Uterus (tissue), 4 donors: ENCODE results near the gene SLITRK2. TPM values are rescaled to one million over a fixed set of nuclear protein-coding genes. Genes with fewer than 3 reads are reported as not detected.

ENCODE experiments used
- DNase-seq, 2 donors: peaks; one replicate each; pipeline ENCODE4 v3.0.0-alpha.2; 2019 to 2020
- H3K27ac ChIP-seq, 2 donors: fragments of 200-600 bp; sonication (generic); 1 replicate in 1 of 2; 2 replicates in 1 of 2; pipeline ENCODE4 v1.5.1; 2016 to 2018
- H3K27me3 ChIP-seq, 2 donors: fragments of 200-600 bp; sonication (generic); one replicate each; pipeline ENCODE4 v1.5.1; 2018 to 2019; ENCODE audit warnings: control low read depth in 1 of 2
- H3K36me3 ChIP-seq, 2 donors: fragments of 200-600 bp; sonication (generic); one replicate each; pipeline ENCODE4 v1.5.1; 2019; ENCODE audit warnings: control low read depth in 1 of 2
- H3K4me1 ChIP-seq, 2 donors: fragments of 200-600 bp; sonication (generic); one replicate each; pipeline ENCODE4 v1.5.1; 2018 to 2019; ENCODE audit warnings: control low read depth in 1 of 2
- H3K4me3 ChIP-seq, 2 donors: fragments of 200-600 bp; sonication (generic); 1 replicate in 1 of 2; 2 replicates in 1 of 2; pipeline ENCODE4 v1.5.1; 2018 to 2019; ENCODE audit warnings: mild to moderate bottlenecking in 1 of 2
- H3K9me3 ChIP-seq, 2 donors: fragments of 200-600 bp; sonication (generic); one replicate each; pipeline ENCODE4 v1.5.1; 2019; ENCODE audit warnings: control low read depth in 1 of 2
- POLR2A ChIP-seq, 2 donors: fragments of 450-650 bp; IDR thresholded peaks; one replicate each; pipeline ENCODE4 v1.6.1; 2016; ENCODE audit warnings: antibody characterized with exemption in 2 of 2, mild to moderate bottlenecking in 1 of 2, moderate library complexity in 1 of 2
- intact Hi-C: fragments of 100-400 bp; cut with DNase I; formaldehyde crosslinking; loops from one replicate; pipeline ENCODE4 v1.15.1; 2023; ENCODE audit warnings: low total_unique reads
- total RNA-seq, 4 donors: library from RNA; depleted of rRNA in 3 of 4; stranded (reverse); fragments of >200 nt in 3 of 4; gene quantifications; one replicate each; pipeline versions ENCODE4 v1.1.0 to v1.2.4, GENCODE V29; 2014 to 2023
- TF ChIP-seq, protein P1 (sequence below), 4 experiments: fragments of 200-600 bp in 2 of 4; fragments of 450-650 bp in 2 of 4; sonication (generic) in 2 of 4; IDR thresholded peaks; one replicate each; pipeline ENCODE4 v1.5.1; 2016 to 2019; ENCODE audit warnings: antibody characterized with exemption in 4 of 4, mild to moderate bottlenecking in 2 of 4, moderate library complexity in 1 of 4
- donor health status: DM: yes; HTN: yes; CAD: no.

The SLITRK2 gene
- total RNA-seq, 4 donors from 2014 or later: 0.37 to 2.1 (median 0.59) TPM; not detected in 1

- no peak overlapping the region for H3K4me3 ChIP-seq
- no peaks in the 10 kb centered on the region for H3K27me3 ChIP-seq
- intact Hi-C loops: no loop called here
- no peak for DNase-seq
- no peak overlapping the region for H3K27ac ChIP-seq
- no peaks in the 10 kb centered on the region for H3K36me3 ChIP-seq
- TF ChIP-seq POLR2A (IDR thresholded peaks at IDR 0.05): no peak
- TF ChIP-seq, protein P1, sequence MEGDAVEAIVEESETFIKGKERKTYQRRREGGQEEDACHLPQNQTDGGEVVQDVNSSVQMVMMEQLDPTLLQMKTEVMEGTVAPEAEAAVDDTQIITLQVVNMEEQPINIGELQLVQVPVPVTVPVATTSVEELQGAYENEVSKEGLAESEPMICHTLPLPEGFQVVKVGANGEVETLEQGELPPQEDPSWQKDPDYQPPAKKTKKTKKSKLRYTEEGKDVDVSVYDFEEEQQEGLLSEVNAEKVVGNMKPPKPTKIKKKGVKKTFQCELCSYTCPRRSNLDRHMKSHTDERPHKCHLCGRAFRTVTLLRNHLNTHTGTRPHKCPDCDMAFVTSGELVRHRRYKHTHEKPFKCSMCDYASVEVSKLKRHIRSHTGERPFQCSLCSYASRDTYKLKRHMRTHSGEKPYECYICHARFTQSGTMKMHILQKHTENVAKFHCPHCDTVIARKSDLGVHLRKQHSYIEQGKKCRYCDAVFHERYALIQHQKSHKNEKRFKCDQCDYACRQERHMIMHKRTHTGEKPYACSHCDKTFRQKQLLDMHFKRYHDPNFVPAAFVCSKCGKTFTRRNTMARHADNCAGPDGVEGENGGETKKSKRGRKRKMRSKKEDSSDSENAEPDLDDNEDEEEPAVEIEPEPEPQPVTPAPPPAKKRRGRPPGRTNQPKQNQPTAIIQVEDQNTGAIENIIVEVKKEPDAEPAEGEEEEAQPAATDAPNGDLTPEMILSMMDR (IDR thresholded peaks at IDR 0.05): no peak
- no peaks in the 10 kb centered on the region for H3K4me1 ChIP-seq
- no peaks in the 10 kb centered on the region for H3K9me3 ChIP-seq
These were observed 22.9 kb downstream of the SLITRK2 start for GRCh38 chrX:145840531-145840930.

DNA sequence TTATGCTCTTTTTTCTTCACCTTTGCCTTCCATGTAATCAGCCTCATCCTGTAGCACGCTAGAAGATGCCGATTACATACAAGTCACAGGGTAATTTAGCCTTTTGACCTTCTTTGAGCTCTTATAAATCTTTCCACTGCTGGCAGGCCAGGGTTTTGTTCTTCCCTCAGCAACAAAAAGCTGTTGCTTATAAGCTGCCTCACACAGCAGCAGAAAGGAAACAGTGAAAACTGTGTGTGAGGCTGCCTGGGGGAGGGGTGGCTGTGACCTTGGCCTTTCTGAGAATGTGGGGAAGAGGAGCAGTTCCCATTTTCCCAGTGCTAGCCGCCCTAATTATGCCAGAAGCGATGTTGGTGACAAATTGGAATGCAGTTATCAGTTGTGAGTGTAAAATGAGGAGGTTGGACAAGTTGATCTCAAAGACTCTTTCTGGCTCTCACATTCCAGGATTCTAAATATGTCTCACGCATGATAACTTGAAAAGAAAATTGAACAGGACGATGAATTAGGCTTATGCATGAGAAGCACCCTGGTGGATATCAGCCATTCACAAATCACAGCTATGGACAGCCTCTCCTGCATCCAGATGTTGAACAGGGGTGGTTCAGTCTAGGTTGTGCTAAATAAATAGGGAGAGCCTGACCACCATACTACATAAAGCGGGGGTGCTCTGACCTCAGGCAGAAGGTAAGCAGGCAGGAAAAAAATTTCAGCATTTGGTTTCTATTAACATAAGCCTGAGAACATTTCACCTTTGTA is 25.7 kb downstream of the SLITRK2 start:
- no peaks in the 10 kb centered on the region for H3K27me3 ChIP-seq
- DNase-seq: no peak
- H3K36me3 ChIP-seq: no peaks in the 10 kb centered on the region
- TF ChIP-seq, protein P1 (IDR thresholded peaks at IDR 0.05): no peak
- no peak for TF ChIP-seq POLR2A (IDR thresholded peaks at IDR 0.05)
- no peak overlapping the region for H3K27ac ChIP-seq
- intact Hi-C loops: no loop called here
- no peaks in the 10 kb centered on the region for H3K4me1 ChIP-seq
- H3K9me3 ChIP-seq: no peaks in the 10 kb centered on the region
- H3K4me3 ChIP-seq: no peak overlapping the region

DNA sequence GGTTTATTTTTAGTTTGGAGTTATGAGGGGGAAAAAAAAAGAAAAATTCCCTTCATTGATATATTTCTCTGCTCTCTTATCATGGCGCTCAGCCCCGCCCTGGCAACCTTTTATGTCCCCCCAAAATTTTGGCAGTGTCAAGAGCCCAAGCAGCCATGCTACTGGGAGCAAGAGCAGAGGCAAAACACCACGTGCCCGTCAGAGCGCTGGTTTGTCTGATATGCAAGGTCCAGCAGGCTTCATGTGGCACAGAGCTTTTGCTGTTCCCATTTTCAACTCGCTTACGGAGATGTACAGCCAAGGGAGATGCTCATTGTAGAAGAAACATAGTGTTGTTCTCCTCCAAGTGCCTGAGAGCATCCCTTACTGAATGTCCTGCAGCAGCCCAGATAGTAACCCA is 27.3 kb downstream of the SLITRK2 start:
- intact Hi-C loops: no loop called here
- no peaks in the 10 kb centered on the region for H3K9me3 ChIP-seq
- TF ChIP-seq POLR2A (IDR thresholded peaks at IDR 0.05): no peak
- no peak for DNase-seq
- no peaks in the 10 kb centered on the region for H3K27me3 ChIP-seq
- H3K27ac ChIP-seq: no peak overlapping the region
- H3K4me3 ChIP-seq: no peak overlapping the region
- H3K36me3 ChIP-seq: no peaks in the 10 kb centered on the region
- no peaks in the 10 kb centered on the region for H3K4me1 ChIP-seq

DNA sequence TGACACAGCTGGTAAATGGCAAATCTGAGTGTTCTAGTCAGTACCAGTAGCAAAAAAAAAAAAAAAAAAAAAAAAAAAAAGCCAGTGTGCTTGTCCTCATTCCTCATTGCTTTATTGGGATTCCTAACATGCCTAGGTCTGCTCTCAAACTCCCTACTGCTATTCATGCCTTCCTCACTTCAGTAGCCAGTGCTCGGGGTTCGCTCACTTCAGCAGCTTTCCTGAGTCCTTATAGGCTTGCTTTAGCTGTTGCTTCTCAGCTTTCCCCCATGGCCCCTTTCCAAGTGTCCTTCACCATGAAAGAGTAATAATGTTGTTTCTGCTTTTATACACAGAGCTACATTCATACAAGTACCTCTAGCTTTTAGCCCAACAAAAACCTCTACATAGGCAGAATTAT is 30.8 kb downstream of the SLITRK2 start:
- H3K36me3 ChIP-seq: no peaks in the 10 kb centered on the region
- H3K9me3 ChIP-seq: no peaks in the 10 kb centered on the region
- intact Hi-C loops: no loop called here
- no peaks in the 10 kb centered on the region for H3K27me3 ChIP-seq
- TF ChIP-seq, protein P1 (IDR thresholded peaks at IDR 0.05): no peak
- no peak for TF ChIP-seq POLR2A (IDR thresholded peaks at IDR 0.05)
- no peaks in the 10 kb centered on the region for H3K4me1 ChIP-seq
- H3K27ac ChIP-seq: no peak overlapping the region
- DNase-seq: no peak
- no peak overlapping the region for H3K4me3 ChIP-seq

GRCh38 chrX:145848857-145849256 is 31.2 kb downstream of the SLITRK2 start:
- TF ChIP-seq POLR2A (IDR thresholded peaks at IDR 0.05): no peak
- TF ChIP-seq, protein P1 (IDR thresholded peaks at IDR 0.05): no peak
- intact Hi-C loops: no loop called here

More at GRCh38 chrX:145848857-145849256, 31.2 kb downstream of the SLITRK2 start:
- no peak for DNase-seq
- no peaks in the 10 kb centered on the region for H3K36me3 ChIP-seq
- H3K4me3 ChIP-seq: no peak overlapping the region
- H3K9me3 ChIP-seq: no peaks in the 10 kb centered on the region
- no peaks in the 10 kb centered on the region for H3K27me3 ChIP-seq
- no peaks in the 10 kb centered on the region for H3K4me1 ChIP-seq
- no peak overlapping the region for H3K27ac ChIP-seq
